ENCODE results near the gene SMOC1.

GRCh38 chr14:69882116-69882864 lies 3.1 kb downstream of the SMOC1 start:
- TF ChIP-seq JUND (IDR thresholded peaks at IDR 0.05; ENCODE audit: borderline replicate concordance, low read depth, low read length) (no peak), JUND (tag; IDR thresholded peaks at IDR 0.05; ENCODE audit: borderline replicate concordance, low read depth, low read length) (no peak), EZH2 (IDR thresholded peaks at IDR 0.05; ENCODE audit: borderline replicate concordance, low read depth, low read length) (no peak), ADNP (tag; IDR thresholded peaks at IDR 0.05) (no peak), EGR1 (conservative IDR thresholded peaks at IDR 0.05) (no peak), THRA (IDR thresholded peaks at IDR 0.05) (no peak)
